Thymus (tissue), 11 donors: ENCODE measurements around the gene OAS2. TPM values are rescaled to one million over a fixed set of nuclear protein-coding genes. Genes with fewer than 3 reads are reported as not detected.

Experiments
- DNase-seq, 9 donors: peaks; one replicate each; pipeline ENCODE4 v3.0.0-alpha.2; 2013; ENCODE audit warnings: low spot score in 9 of 9, low read depth in 6 of 9, missing footprints in 1 of 9
- H3K27ac ChIP-seq, 2 donors: one replicate each; pipeline ENCODE4 v1.5.1; 2013; ENCODE audit warnings: control low read depth in 1 of 2, low read depth in 1 of 2, low read length in 1 of 2, mild to moderate bottlenecking in 1 of 2, moderate library complexity in 1 of 2
- H3K27me3 ChIP-seq, 2 donors: one replicate each; pipeline ENCODE4 v1.5.1; 2013; ENCODE audit warnings: low read length in 1 of 2; ENCODE audit not compliant: control insufficient read depth in 2 of 2, insufficient read depth in 1 of 2
- H3K36me3 ChIP-seq, 2 donors: one replicate each; pipeline ENCODE4 v1.5.1; 2013; ENCODE audit warnings: low read length in 1 of 2, mild to moderate bottlenecking in 1 of 2, moderate library complexity in 1 of 2; ENCODE audit not compliant: control insufficient read depth in 2 of 2, insufficient read depth in 2 of 2
- H3K4me1 ChIP-seq, 2 donors: one replicate each; pipeline ENCODE4 v1.5.1; 2013; ENCODE audit warnings: low read length in 2 of 2; ENCODE audit not compliant: control insufficient read depth in 2 of 2, insufficient read depth in 2 of 2
- H3K4me3 ChIP-seq, 2 donors: one replicate each; pipeline ENCODE4 v1.5.1; 2013; ENCODE audit warnings: low read length in 2 of 2, control low read depth in 1 of 2, mild to moderate bottlenecking in 1 of 2
- H3K9me3 ChIP-seq, 2 donors: one replicate each; pipeline ENCODE4 v1.5.1; 2013; ENCODE audit warnings: low read length in 1 of 2, mild to moderate bottlenecking in 1 of 2; ENCODE audit not compliant: control insufficient read depth in 2 of 2, insufficient read depth in 1 of 2
- WGBS: extraction: QIAGEN DNeasy Blood & Tissue Kit; methylation state at CpG from one replicate; pipeline ENCODE4 v1.1.7; 2013; 5-methylcytosine and 5-hydroxymethylcytosine counted together
- polyA plus RNA-seq: library from polyadenylated mRNA; stranded (reverse); fragments of 200-250 nt; gene quantifications from one replicate; pipeline ENCODE4 v1.2.3, GENCODE V29; 2013
- total RNA-seq: library from RNA; stranded (reverse); fragments of 120-200 nt; gene quantifications from one replicate; pipeline ENCODE4 v1.2.4, GENCODE V29; 2013
- donor health status: healthy.

Gene OAS2
- total and polyA plus RNA-seq, 2 donors, result 29.8 to 45.8 TPM

DNA sequence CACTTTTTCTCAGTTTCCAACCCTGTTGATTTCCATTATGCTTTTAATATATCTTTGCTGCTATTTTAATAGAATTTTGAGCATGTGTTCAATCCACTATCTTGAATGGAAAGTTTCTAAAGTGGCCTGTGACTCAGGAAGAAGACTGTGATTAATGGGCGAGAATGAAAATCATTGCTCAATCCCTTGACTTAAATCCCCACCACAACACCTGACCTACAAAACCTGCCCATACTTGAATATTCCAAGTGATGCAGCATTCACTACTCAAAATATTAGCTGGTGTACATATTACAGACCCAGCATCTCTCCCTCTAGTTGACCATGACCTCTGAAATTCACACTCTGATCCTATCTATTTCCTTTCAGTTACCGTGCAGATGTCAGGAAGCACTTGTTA, 41.4 kb upstream of the OAS2 start:
- Histone ChIP-seq H3K4me1 (peaks cover 12 to 20% of the 10 kb centered on the region in 2 donors), H3K4me3 (no peak overlapping the region), H3K27ac (peak overlapping the region in 1 of 2 donors; percentile 32), H3K36me3 (peaks cover 0 to 5% of the 10 kb centered on the region in 2 donors), H3K27me3 (no peaks in the 10 kb centered on the region), H3K9me3 (no peaks in the 10 kb centered on the region)
- 54% methylated on average over 2 of the region's 2 CpGs for WGBS
- peak in 1 of 9 donors; percentile 16 for DNase-seq

DNA sequence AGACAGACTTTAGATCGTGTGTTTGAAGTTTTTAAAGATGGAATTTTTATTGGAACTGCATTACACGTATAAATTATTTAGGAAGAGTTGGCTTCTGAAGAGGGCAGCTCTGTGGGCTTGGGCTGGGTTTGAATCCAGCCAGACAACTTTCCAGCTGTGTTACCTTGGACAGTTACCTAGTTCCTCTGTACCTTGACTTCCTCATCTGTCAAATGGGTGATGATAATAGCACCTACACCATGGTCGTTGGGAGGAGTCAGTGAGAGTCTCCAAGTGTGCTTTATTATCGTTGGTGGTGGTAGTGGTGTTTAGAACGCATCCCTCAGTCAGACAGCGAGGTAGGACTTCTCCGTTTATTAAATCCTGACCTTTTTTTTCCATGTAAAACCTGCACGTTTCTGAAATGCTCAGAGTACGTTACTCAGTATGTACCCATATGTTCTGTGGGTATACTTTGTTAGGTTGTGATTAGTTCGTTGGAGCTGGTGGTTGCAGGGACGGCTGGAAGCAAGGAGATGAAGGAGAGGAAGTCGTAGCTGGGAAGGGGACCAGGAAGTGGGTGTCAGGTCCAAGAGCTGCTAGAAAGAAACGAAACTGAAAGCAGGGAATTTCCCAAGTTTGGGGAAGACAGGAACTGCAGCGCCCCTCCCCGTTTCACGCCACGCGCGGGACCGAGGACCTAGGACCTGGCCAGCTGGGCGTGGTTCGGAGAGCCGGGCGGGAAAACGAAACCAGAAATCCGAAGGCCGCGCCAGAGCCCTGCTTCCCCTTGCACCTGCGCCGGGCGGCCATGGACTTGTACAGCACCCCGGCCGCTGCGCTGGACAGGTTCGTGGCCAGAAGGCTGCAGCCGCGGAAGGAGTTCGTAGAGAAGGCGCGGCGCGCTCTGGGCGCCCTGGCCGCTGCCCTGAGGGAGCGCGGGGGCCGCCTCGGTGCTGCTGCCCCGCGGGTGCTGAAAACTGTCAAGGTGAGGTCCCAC, 40.3 kb upstream of the OAS2 start, which contains the start of gene OAS3:
Gene OAS3 (plus strand): TSS at position 734 of the 979 bp plus-strand sequence. CDS start 57 bp downstream, at position 791.
- H3K4me1 ChIP-seq, result peaks cover 12 to 20% of the 10 kb centered on the region in 2 donors
- no peaks in the 10 kb centered on the region for H3K9me3 ChIP-seq
- H3K4me3 ChIP-seq, result peak within 1 kb of the TSS; percentile 64
- 12% methylated on average over 50 of the region's 50 CpGs for WGBS
- H3K27ac ChIP-seq, result peak within 1 kb of the TSS; percentile 64 to 80
- peaks cover 0 to 5% of the 10 kb centered on the region in 2 donors for H3K36me3 ChIP-seq
- H3K27me3 ChIP-seq, result no peaks in the 10 kb centered on the region
- peak in 6 of 9 donors; percentile 26 to 71 (median 38) for DNase-seq

DNA sequence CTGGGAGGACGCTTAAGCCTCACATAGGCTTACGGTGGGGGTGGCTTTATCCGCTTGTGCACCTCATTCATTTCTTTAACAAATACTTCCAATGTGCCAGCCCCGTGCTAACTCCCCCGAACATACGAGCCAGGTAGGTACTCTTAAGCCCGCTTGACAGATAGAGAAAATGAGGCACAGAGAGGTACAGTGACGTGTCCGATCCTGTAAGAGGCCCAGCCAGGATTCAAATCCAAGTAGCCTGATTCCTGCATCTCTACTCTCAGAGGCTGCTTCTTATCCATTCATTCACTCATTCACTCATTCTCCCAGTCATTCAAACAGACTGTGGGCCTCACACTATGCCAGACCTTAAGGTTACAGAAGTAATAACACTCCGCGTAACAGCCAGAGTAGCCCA, 39.6 kb upstream of the OAS2 start:
- Histone ChIP-seq H3K27ac (peak overlapping the region; percentile 64 to 80), H3K4me3 (peak overlapping the region; percentile 64), H3K36me3 (peaks cover 0 to 5% of the 10 kb centered on the region in 2 donors), H3K27me3 (no peaks in the 10 kb centered on the region), H3K9me3 (no peaks in the 10 kb centered on the region), H3K4me1 (peaks cover 12 to 20% of the 10 kb centered on the region in 2 donors)
- 25% methylated on average over 11 of the region's 11 CpGs for WGBS
- peak in 1 of 9 donors; percentile 7 for DNase-seq

DNA sequence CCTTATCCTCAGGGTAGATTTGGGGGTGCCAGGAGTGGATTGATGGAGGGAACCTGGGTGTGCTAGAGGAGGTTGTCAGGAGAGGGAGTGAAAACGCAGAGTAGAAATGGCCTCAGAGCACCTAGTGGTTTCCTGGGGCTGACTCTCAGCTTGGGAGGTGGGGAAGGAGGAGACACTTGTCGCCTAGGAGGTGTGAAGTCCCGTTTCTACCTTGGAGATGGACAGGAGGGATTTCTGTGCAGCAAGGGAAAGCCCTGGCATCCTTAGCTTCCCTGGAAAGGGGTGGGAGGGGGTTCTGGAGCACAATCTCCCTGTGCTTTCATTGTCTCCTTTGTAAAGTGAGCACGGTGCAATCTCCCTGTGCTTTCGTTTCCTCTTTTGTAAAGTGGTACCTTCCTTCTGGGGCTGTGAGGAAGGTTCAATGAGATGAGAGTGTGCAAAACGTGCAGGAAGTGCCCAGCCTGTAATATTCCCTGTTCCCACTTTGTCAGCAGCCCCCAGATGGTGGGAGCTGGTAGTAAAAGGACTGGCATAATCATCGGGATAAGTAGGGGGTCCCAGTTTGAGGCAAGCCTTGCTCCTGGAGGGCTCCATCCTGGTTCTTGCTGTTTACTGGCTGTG, 38.4 kb upstream of the OAS2 start:
- DNase-seq, result peak in 3 of 9 donors; percentile 18 to 56 (median 27)
- no peaks in the 10 kb centered on the region for H3K27me3 ChIP-seq
- 3% methylated on average over 7 of the region's 7 CpGs for WGBS
- H3K36me3 ChIP-seq, result peaks cover 5% of the 10 kb centered on the region in 2 donors
- peak overlapping the region in 1 of 2 donors; percentile 0 for H3K27ac ChIP-seq
- peak overlapping the region; percentile 35 to 64 for H3K4me3 ChIP-seq
- peaks cover 12 to 20% of the 10 kb centered on the region in 2 donors for H3K4me1 ChIP-seq
- no peaks in the 10 kb centered on the region for H3K9me3 ChIP-seq

- H3K9me3 ChIP-seq, result no peaks in the 10 kb centered on the region
- no peak overlapping the region for H3K27ac ChIP-seq
- H3K4me1 ChIP-seq, result peaks cover 12 to 20% of the 10 kb centered on the region in 2 donors
- WGBS, result 96% methylated on average over 16 of the region's 16 CpGs
- peaks cover 5 to 12% of the 10 kb centered on the region in 2 donors for H3K36me3 ChIP-seq
- H3K27me3 ChIP-seq, result no peaks in the 10 kb centered on the region
- no peak overlapping the region for H3K4me3 ChIP-seq
- no peak for DNase-seq
Measured at GRCh38 chr12:112941528-112942335, 36.6 kb upstream of the OAS2 start.

- DNase-seq, result no peak
- no peak overlapping the region for H3K4me3 ChIP-seq
- no peak overlapping the region for H3K27ac ChIP-seq
- peaks cover 12 to 20% of the 10 kb centered on the region in 2 donors for H3K4me1 ChIP-seq
- peaks cover 5 to 15% of the 10 kb centered on the region in 2 donors for H3K36me3 ChIP-seq
- WGBS, result 100% methylated on average over 1 of the region's 1 CpG
- no peaks in the 10 kb centered on the region for H3K9me3 ChIP-seq
- H3K27me3 ChIP-seq, result no peaks in the 10 kb centered on the region
Measured at GRCh38 chr12:112942572-112942971, 35.7 kb upstream of the OAS2 start.

GRCh38 chr12:112944024-112944690, 34.2 kb upstream of the OAS2 start:
- H3K27ac ChIP-seq, result no peak overlapping the region
- WGBS, result 98% methylated on average over 15 of the region's 15 CpGs
- H3K36me3 ChIP-seq, result peaks cover 8 to 15% of the 10 kb centered on the region in 2 donors
- H3K9me3 ChIP-seq, result no peaks in the 10 kb centered on the region
- no peaks in the 10 kb centered on the region for H3K27me3 ChIP-seq
- peaks cover 7 to 12% of the 10 kb centered on the region in 2 donors for H3K4me1 ChIP-seq
- no peak for DNase-seq
- H3K4me3 ChIP-seq, result no peak overlapping the region

GRCh38 chr12:112945515-112945914, 32.8 kb upstream of the OAS2 start:
- 98% methylated on average over 4 of the region's 4 CpGs for WGBS
- Histone ChIP-seq H3K4me1 (no peaks in the 10 kb centered on the region), H3K4me3 (no peak overlapping the region), H3K27ac (no peak overlapping the region), H3K36me3 (peaks cover 10 to 17% of the 10 kb centered on the region in 2 donors), H3K27me3 (no peaks in the 10 kb centered on the region), H3K9me3 (no peaks in the 10 kb centered on the region)
- no peak for DNase-seq
